Inferior parietal cortex (tissue), 1 donor: Measurements from ENCODE around the gene ORAI3.
A peak's percentile ranks its signal among the peaks of the same experiment; 100 is the strongest.
"Not testable (repeated sequence)": the region's sequence is repeated elsewhere in the genome, so short reads cannot be mapped to it uniquely, and the experiment has no call there.

Source experiments
- DNase-seq: peaks from one replicate; pipeline ENCODE4 v3.0.0-alpha.2; 2016; ENCODE audit errors: extremely low spot score

The ORAI3 gene

GRCh38 chr16:30924076-30924912 lies 24.6 kb upstream of the ORAI3 start:
- DNase-seq, result no peak

- DNase-seq, result no peak
Measured at GRCh38 chr16:30924913-30925631, 23.8 kb upstream of the ORAI3 start.

- no peak for DNase-seq
Measured at GRCh38 chr16:30925632-30925987, 23.3 kb upstream of the ORAI3 start.

- no peak for DNase-seq
Measured at GRCh38 chr16:30925995-30926811, 22.7 kb upstream of the ORAI3 start.

GRCh38 chr16:30926937-30927788 lies 21.7 kb upstream of the ORAI3 start:
- DNase-seq, result no peak

GRCh38 chr16:30927789-30928378 lies 21.0 kb upstream of the ORAI3 start:
- DNase-seq, result peak; percentile 68

GRCh38 chr16:30928390-30928789 lies 20.5 kb upstream of the ORAI3 start:
- no peak for DNase-seq

GRCh38 chr16:30929167-30929566 lies 19.7 kb upstream of the ORAI3 start:
- no peak for DNase-seq

- no peak for DNase-seq
Measured at GRCh38 chr16:30930160-30930571, 18.7 kb upstream of the ORAI3 start.

- DNase-seq, result no peak
Measured at GRCh38 chr16:30931068-30931650, 17.7 kb upstream of the ORAI3 start.

- DNase-seq, result no peak
Measured at GRCh38 chr16:30934827-30935557, 13.9 kb upstream of the ORAI3 start.

GRCh38 chr16:30937692-30938091 lies 11.2 kb upstream of the ORAI3 start:
- no peak for DNase-seq

GRCh38 chr16:30939571-30939970 lies 9.3 kb upstream of the ORAI3 start:
- not testable (repeated sequence) for DNase-seq

GRCh38 chr16:30941600-30942425 lies 7.1 kb upstream of the ORAI3 start:
- DNase-seq, result no peak

- no peak for DNase-seq
Measured at GRCh38 chr16:30942426-30942806, 6.5 kb upstream of the ORAI3 start.

- no peak for DNase-seq
Measured at GRCh38 chr16:30944352-30944751, 4.5 kb upstream of the ORAI3 start.

GRCh38 chr16:30946671-30947540 lies 2.0 kb upstream of the ORAI3 start:
- DNase-seq, result no peak

GRCh38 chr16:30947541-30947858 lies 1.4 kb upstream of the ORAI3 start:
- no peak for DNase-seq
